ENCODE data around the gene TTC3. TPM values are rescaled to one million over a fixed set of nuclear protein-coding genes. Genes with fewer than 3 reads are reported as not detected.

TTC3 gene
- total RNA-seq, 1 donor from 2014 or later: 44.3 TPM

GRCh38 chr21:37243961-37244360 lies 170.9 kb downstream of the TTC3 start:
- peaks cover 37% of the 10 kb centered on the region for H3K4me1 ChIP-seq
- no peak for TF ChIP-seq CTCF (IDR thresholded peaks at IDR 0.05; ENCODE audit: borderline replicate concordance)
- H3K9me3 ChIP-seq (replicated peaks): no peaks in the 10 kb centered on the region
- H3K4me3 ChIP-seq: no peak overlapping the region
- H3K36me3 ChIP-seq: peaks cover 17% of the 10 kb centered on the region
- no peaks in the 10 kb centered on the region for H3K27me3 ChIP-seq (ENCODE audit: low read depth)
- no peak for DNase-seq
- no peak overlapping the region for H3K27ac ChIP-seq (replicated peaks)
- intact Hi-C loops (cut with micrococcal nuclease): no loop called here

GRCh38 chr21:37244501-37245095 lies 171.5 kb downstream of the TTC3 start:
- H3K27ac ChIP-seq (replicated peaks): no peak overlapping the region
- H3K4me3 ChIP-seq: no peak overlapping the region
- intact Hi-C loops (cut with micrococcal nuclease): no loop called here
- no peaks in the 10 kb centered on the region for H3K9me3 ChIP-seq (replicated peaks)
- no peak for DNase-seq
- peaks cover 10% of the 10 kb centered on the region for H3K36me3 ChIP-seq
- H3K4me1 ChIP-seq: peaks cover 44% of the 10 kb centered on the region
- H3K27me3 ChIP-seq (ENCODE audit: low read depth): no peaks in the 10 kb centered on the region
- no peak for TF ChIP-seq CTCF (IDR thresholded peaks at IDR 0.05; ENCODE audit: borderline replicate concordance)

- Histone ChIP-seq H3K36me3 (peaks cover 6% of the 10 kb centered on the region), H3K4me3 (no peak overlapping the region), H3K4me1 (peaks cover 47% of the 10 kb centered on the region), H3K27me3 (ENCODE audit: low read depth) (no peaks in the 10 kb centered on the region), H3K9me3 (replicated peaks) (no peaks in the 10 kb centered on the region), H3K27ac (replicated peaks) (no peak overlapping the region)
- intact Hi-C loops (cut with micrococcal nuclease): no loop called here
- DNase-seq: no peak
- no peak for TF ChIP-seq CTCF (IDR thresholded peaks at IDR 0.05; ENCODE audit: borderline replicate concordance)
These were observed 172.1 kb downstream of the TTC3 start for GRCh38 chr21:37245151-37245550.

GRCh38 chr21:37248298-37248697 lies 175.2 kb downstream of the TTC3 start:
- no peak overlapping the region for H3K4me3 ChIP-seq
- intact Hi-C loops (cut with micrococcal nuclease): no loop called here
- no peaks in the 10 kb centered on the region for H3K36me3 ChIP-seq
- peaks cover 54% of the 10 kb centered on the region for H3K4me1 ChIP-seq
- H3K27ac ChIP-seq (replicated peaks): no peak overlapping the region
- H3K9me3 ChIP-seq (replicated peaks): no peaks in the 10 kb centered on the region
- H3K27me3 ChIP-seq (ENCODE audit: low read depth): no peaks in the 10 kb centered on the region
- DNase-seq: no peak
- TF ChIP-seq CTCF (IDR thresholded peaks at IDR 0.05; ENCODE audit: borderline replicate concordance): no peak

GRCh38 chr21:37249112-37249904 lies 176.3 kb downstream of the TTC3 start:
- H3K27me3 ChIP-seq (ENCODE audit: low read depth): no peaks in the 10 kb centered on the region
- H3K27ac ChIP-seq (replicated peaks): no peak overlapping the region
- H3K9me3 ChIP-seq (replicated peaks): no peaks in the 10 kb centered on the region
- TF ChIP-seq CTCF (IDR thresholded peaks at IDR 0.05; ENCODE audit: borderline replicate concordance): no peak
- H3K4me3 ChIP-seq: no peak overlapping the region
- H3K36me3 ChIP-seq: no peaks in the 10 kb centered on the region
- no peak for DNase-seq
- H3K4me1 ChIP-seq: peaks cover 46% of the 10 kb centered on the region
- intact Hi-C loops (cut with micrococcal nuclease): no loop called here
